Erythroblast (primary cell): Measurements from ENCODE around the gene WDR12.
"Not testable (repeated sequence)": the region's sequence is repeated elsewhere in the genome, so short reads cannot be mapped to it uniquely, and the experiment has no call there.

ENCODE experiments used
- DNase-seq, 2 experiments: peaks; one replicate each; lab custom pipeline; 2025; lab: John Stamatoyannopoulos, UW
- GATA1 ChIP-seq: IDR thresholded peaks from 2 replicates; pipeline ENCODE4 v1.6.1; 2011; ENCODE audit warnings: low read depth, mild to moderate bottlenecking, control low read depth, low read length, moderate library complexity
- POLR2A ChIP-seq: IDR thresholded peaks from 2 replicates; pipeline ENCODE4 v1.6.1; 2011; ENCODE audit warnings: mild to moderate bottlenecking, low read length

The WDR12 gene

DNA sequence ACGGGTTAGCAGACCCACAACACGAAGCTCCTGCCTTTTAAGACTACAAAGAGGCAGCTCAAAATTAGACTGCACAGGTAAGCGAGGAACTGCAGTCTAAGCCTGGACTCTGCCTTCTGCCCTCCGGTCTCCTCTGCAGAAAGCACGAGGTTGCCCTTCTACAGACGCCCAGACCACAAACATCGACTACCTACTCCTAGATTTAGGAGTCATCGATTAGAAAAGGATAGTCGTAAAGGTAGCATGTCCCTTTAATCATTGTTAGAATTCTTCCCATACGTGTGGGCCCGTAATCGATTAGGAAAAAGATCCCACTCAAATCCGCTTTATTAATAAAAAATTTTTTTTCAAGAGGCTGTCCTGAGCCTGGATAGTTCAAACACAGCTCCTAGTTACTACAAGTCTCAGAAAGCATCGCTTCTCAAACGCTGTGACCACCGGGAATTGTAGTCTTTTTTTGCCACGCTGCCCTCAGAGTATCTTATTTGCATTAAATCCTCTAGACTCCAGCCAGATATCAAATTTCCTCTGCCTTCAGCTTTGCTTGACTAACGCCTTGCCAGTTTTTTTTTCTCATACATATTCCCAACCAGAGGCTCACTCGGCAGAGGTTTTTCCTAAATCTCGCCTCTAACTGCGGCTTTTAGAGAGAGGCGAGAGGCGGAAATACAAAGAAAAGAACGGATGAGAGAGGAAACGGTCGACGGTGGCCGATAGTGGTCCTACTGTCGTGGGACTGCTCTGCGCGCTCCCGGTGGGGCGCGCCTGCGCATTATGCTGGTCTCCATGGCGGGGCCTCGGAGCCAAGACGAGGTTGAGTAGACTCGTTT, at the start of gene WDR12, which contains the start of gene CARF:
Gene WDR12 (minus strand): TSS at position 162 of the 830 bp plus-strand sequence. CDS start 197 bp downstream, outside the sequence.
Gene CARF (plus strand): TSS at position 764 of the 830 bp plus-strand sequence. CDS start 29,628 bp downstream, outside the sequence.
- TF ChIP-seq POLR2A: peak; percentile 40
- no peak for TF ChIP-seq GATA1
- DNase-seq: peak; percentile 95

- TF ChIP-seq POLR2A (no peak), GATA1 (no peak)
- no peak for DNase-seq
Measured at GRCh38 chr2:202960524-202960923, 49.1 kb upstream of the WDR12 start.

GRCh38 chr2:202950592-202950991, 39.1 kb upstream of the WDR12 start:
- no peak for TF ChIP-seq GATA1
- TF ChIP-seq POLR2A: no peak
- peak; percentile 80 to 87 for DNase-seq

GRCh38 chr2:202949333-202949732, 37.9 kb upstream of the WDR12 start:
- not testable (repeated sequence) for DNase-seq

GRCh38 chr2:202945497-202945896, 34.0 kb upstream of the WDR12 start:
- TF ChIP-seq POLR2A: no peak
- TF ChIP-seq GATA1: no peak
- DNase-seq: no peak

GRCh38 chr2:202944816-202945215, 33.3 kb upstream of the WDR12 start:
- TF ChIP-seq GATA1 (no peak), POLR2A (no peak)
- no peak for DNase-seq

DNA sequence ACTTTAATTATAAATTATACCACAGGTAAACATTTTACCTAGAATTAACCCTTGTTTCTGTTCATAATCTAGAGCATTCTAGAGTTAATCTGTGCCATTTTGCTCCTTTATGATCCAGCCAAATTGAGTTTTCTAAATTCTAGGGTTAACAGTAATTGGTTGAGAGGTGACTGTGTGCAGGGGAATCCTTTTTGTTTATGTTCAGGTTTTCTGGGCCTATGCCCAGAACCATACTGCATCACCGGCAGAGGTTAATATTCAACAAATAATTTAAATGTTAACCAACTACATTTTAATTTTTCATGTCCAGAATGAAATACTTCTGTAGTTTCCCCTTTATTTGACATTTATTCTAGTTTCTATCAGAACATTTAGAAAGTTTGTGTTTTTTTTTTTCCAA, 32.9 kb upstream of the WDR12 start:
- no peak for DNase-seq
- TF ChIP-seq POLR2A (no peak), GATA1 (no peak)

- no peak for DNase-seq
- TF ChIP-seq POLR2A (no peak), GATA1 (no peak)
Measured at GRCh38 chr2:202941771-202942170, 30.3 kb upstream of the WDR12 start.

- DNase-seq: no peak
- TF ChIP-seq GATA1 (no peak), POLR2A (no peak)
Measured at GRCh38 chr2:202938960-202939359, 27.5 kb upstream of the WDR12 start.

- DNase-seq: no peak
Measured at GRCh38 chr2:202934456-202934855, 23.0 kb upstream of the WDR12 start.

GRCh38 chr2:202933958-202934357, 22.5 kb upstream of the WDR12 start:
- no peak for TF ChIP-seq POLR2A
- TF ChIP-seq GATA1: no peak
- DNase-seq: no peak

More at GRCh38 chr2:202934456-202934855, 23.0 kb upstream of the WDR12 start:
- no peak for TF ChIP-seq POLR2A
- no peak for TF ChIP-seq GATA1

DNA sequence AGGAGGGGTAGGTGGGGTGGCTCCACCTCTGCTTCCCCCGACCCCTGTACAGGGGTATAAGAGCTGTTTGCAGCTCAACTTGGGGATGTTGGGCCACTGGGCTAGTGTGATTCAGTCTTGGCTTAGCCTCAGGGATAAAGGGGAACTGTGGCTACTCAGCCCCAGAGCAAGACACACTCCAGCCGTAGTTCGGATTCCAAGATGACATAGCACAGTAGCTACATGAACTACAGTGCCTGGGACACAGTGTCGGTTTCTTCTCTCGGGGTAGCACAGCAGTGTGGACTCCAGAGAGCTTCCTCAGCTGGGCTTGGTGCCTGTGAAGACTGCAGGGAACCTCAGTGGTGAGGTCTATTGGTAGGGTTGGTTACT, 21.7 kb upstream of the WDR12 start:
- TF ChIP-seq POLR2A (no peak), GATA1 (no peak)
- no peak for DNase-seq

GRCh38 chr2:202932425-202933138, 21.1 kb upstream of the WDR12 start:
- TF ChIP-seq POLR2A (no peak), GATA1 (no peak)
- no peak for DNase-seq

DNA sequence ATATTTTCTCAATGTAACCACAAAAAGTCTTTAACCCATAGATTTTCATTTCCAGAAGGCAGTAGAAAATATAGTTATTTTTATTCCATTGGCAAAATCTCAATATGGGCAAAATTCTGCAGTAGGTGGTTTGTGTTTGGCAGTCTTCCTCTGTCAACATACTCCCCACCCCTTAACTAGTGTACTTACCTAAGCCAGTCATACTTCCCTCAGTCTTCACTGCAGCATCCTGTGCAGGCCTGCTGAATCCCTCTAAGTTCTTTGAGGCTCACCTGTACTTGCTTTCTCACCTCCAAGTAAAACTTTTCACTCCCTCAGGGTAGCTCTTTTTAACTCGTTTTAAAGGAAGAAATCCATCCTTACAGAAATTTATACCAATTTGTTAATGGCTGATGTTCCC, 7.4 kb upstream of the WDR12 start:
- TF ChIP-seq GATA1 (no peak), POLR2A (no peak)
- DNase-seq: no peak
